GM19463 (cell line): ENCODE results near the gene NOL9.

ENCODE experiments used
- ATAC-seq: cut with Tn5 transposase; IDR thresholded peaks from one replicate; pipeline ENCODE4 v1.9.1; 2021; ENCODE audit warnings: mild to moderate bottlenecking, moderate library complexity; ENCODE audit not compliant: unreplicated experiment

NOL9 gene

DNA sequence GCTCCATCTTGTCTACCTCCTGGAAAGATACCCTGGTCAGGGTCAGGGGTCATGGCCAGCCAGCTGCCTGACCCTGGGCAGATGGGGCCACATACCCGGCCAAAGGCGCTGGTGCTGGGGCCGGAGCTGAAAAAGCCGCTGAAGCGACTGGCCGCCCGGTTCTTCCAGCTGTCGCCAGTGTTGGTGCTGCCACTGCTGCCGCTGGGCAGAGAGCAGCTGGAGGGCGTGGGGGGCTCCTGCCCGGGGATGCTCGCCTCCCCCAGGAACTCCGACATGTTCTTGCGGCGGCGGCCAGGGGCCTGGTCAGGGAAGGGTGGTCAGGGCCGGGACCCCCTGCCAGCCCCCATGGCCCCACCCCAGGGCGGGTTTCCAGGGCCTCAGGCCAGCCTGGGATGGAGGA is 81.2 kb downstream of the NOL9 start:
- no peak for ATAC-seq

DNA sequence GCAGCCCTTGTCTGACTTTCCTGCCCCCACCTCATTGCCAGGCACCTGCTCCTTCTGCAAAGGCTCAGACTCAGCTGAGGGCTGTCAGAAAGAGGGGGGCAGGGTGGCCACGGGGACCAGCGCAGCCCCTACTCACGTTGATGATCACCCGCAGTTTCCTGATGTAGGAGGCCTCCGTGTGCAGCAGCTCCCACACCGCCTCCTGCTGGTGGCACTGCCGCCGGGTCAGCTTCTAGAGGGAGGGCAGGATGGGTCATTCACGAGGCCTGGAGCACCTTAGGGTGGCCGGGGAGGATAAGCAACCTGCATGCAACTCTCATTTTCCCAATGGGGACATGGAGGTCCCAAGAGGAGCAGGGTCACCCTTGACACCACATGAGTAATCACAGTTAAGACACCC is 81.9 kb downstream of the NOL9 start:
- ATAC-seq, result no peak

DNA sequence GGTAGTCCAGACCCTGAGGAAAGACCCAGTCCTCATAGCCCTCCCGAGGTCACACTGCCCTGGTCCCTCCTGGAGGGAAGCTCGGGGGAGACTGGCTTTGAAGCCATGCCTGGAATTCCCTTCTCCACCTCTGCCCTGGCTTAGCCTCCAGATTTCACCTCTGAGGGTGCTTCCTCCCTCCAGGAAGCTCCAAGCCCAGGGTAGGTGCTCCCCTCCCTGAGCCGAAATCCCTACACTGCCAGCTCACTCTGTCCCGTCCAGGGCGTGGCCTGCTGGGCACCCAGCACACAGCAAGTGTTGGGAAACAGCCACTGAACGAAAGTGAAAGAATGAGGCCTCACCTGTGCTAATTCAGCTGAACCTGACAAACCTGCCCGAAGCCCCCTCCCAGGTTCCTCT is 82.3 kb downstream of the NOL9 start:
- ATAC-seq, result no peak
